Stomach (tissue), 9 donors: ENCODE results near the gene UBTD1. TPM values are rescaled to one million over a fixed set of nuclear protein-coding genes. Genes with fewer than 3 reads are reported as not detected.
"Not testable (repeated sequence)": the region's sequence is repeated elsewhere in the genome, so short reads cannot be mapped to it uniquely, and the experiment has no call there.

Experiments used
- DNase-seq, 2 donors: peaks; one replicate each; pipeline versions ENCODE4 v3.0.0 to v3.0.0-alpha.2; 2013 to 2019
- H3K27ac ChIP-seq, 5 donors: fragments of 200-600 bp in 4 of 5; sonication (generic) in 4 of 5; one replicate each; pipeline ENCODE4 v1.5.1; 2013 to 2019; ENCODE audit warnings: mild to moderate bottlenecking in 1 of 5, moderate library complexity in 1 of 5
- H3K27me3 ChIP-seq, 3 donors: fragments of 200-600 bp; sonication (generic); one replicate each; pipeline ENCODE4 v1.5.1; 2017 to 2019; ENCODE audit warnings: mixed run types in 1 of 3
- H3K36me3 ChIP-seq, 4 donors: fragments of 200-600 bp; sonication (generic); 1 replicate in 3 of 4; 2 replicates in 1 of 4; pipeline ENCODE4 v1.5.1; 2016 to 2019
- H3K4me1 ChIP-seq, 4 donors: fragments of 200-600 bp; sonication (generic); one replicate each; pipeline ENCODE4 v1.5.1; 2016 to 2019
- H3K4me3 ChIP-seq, 4 donors: fragments of 200-600 bp; sonication (generic) in 3 of 4; one replicate each; pipeline ENCODE4 v1.5.1; 2016 to 2019; ENCODE audit warnings: mild to moderate bottlenecking in 1 of 4
- H3K9me3 ChIP-seq, 4 donors: fragments of 200-600 bp; sonication (generic); one replicate each; pipeline ENCODE4 v1.5.1; 2016 to 2019
- EP300 ChIP-seq: sonication (generic); formaldehyde crosslinking; IDR thresholded peaks from one replicate; pipeline ENCODE4 v1.6.1; 2017; ENCODE audit warnings: antibody characterized with exemption
- POLR2A ChIP-seq, 4 donors: fragments of 450-650 bp; IDR thresholded peaks; one replicate each; pipeline ENCODE4 v1.6.1; 2016; ENCODE audit warnings: antibody characterized with exemption in 4 of 4, control low read depth in 2 of 4, mild to moderate bottlenecking in 1 of 4, moderate library complexity in 1 of 4
- POLR2AphosphoS5 ChIP-seq, 3 donors: sonication (generic); formaldehyde crosslinking; IDR thresholded peaks; one replicate each; pipeline ENCODE4 v1.6.1; 2016; ENCODE audit warnings: antibody characterized with exemption in 3 of 3
- WGBS, 5 donors: extraction: QIAGEN DNeasy Blood & Tissue Kit in 3 of 5; methylation state at CpG; one replicate each; pipeline versions ENCODE4 v1.1.5 to v1.1.7; 2013 to 2018; 5-methylcytosine and 5-hydroxymethylcytosine counted together
- intact Hi-C: fragments of 100-400 bp; cut with DNase I; formaldehyde crosslinking; loops from one replicate; pipeline ENCODE4 v1.15.1; 2023; ENCODE audit warnings: low total_unique reads
- polyA plus RNA-seq, 3 donors: library from polyadenylated mRNA; stranded (reverse); fragments of 200-250 nt; gene quantifications; one replicate each; pipeline ENCODE4 v1.2.3, GENCODE V29; 2013
- total RNA-seq, 5 donors: library from RNA; depleted of rRNA; stranded (reverse); fragments of >200 nt; gene quantifications; one replicate each; pipeline versions ENCODE4 v1.1.0 to v1.2.3, GENCODE V29; 2014 to 2016
- TF ChIP-seq, protein P1 (sequence below), 7 experiments: fragments of 450-650 bp in 4 of 7; fragments of 200-600 bp in 3 of 7; sonication (generic) in 3 of 7; IDR thresholded peaks; one replicate each; pipeline ENCODE4 v1.5.1; 2016 to 2019; ENCODE audit warnings: antibody characterized with exemption in 7 of 7, control low read depth in 2 of 7, mild to moderate bottlenecking in 1 of 7
- donor health status: healthy with polysubstance abuse.
- donor health status: Bipolar disorder and iron deficiency.
- donor health status: healthy.

UBTD1 gene
- total and polyA plus RNA-seq, 8 donors: 1.3 to 22.9 (median 8.1) TPM

DNA sequence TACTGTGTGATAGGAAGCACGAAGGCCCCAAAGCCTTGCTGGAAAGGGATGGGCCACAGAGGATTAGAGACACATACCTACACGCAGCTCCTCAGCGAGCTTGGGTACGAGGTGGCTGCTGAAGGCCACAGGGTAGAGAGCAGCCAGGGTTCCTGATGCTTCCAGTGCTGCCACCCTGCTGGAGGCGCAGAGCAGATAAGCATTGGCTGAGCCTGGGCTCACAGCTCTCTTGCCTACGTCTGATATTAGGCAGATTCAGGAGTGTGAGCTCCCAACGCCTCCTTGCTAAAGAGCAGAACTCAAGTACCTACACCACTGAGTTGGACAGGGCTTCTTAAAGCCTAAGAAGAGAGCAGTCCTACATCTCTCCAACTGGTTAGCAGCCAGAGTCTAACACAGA lies 32.7 kb upstream of the UBTD1 start:
- 85 to 96% (median 92%) methylated on average over 7 of the region's 7 CpGs for WGBS, 5 donors

DNA sequence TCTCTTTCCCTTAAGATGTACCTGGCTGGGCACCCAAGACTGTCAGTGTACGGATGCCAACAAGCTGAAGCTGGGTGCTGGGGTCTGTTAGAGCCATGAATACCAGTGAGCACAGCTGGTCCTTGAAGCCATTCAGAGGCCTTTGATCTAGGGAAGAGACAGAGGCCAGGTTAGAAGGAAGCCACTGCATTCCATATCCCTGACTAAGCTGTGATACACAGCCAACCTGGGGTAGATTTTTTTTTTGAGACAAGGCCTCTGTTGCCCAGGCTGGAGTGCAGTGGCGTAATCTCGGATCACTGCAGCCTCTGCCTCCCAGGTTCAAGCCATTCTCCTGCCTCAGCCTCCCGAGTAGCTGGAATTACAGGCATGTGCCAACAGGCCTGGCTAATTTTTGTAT lies 32.0 kb upstream of the UBTD1 start:
- intact Hi-C loops: loop anchor here (10.0 kb wide), 1 partner anchor 88 kb away; no protein-coding TSS in a partner anchor
- peaks cover 85 to 100% (median 100%) of the 10 kb centered on the region in 4 donors for H3K36me3 ChIP-seq
- DNase-seq: no peak
- 86 to 98% (median 94%) methylated on average over 4 of the region's 4 CpGs for WGBS, 5 donors
- TF ChIP-seq, protein P1, sequence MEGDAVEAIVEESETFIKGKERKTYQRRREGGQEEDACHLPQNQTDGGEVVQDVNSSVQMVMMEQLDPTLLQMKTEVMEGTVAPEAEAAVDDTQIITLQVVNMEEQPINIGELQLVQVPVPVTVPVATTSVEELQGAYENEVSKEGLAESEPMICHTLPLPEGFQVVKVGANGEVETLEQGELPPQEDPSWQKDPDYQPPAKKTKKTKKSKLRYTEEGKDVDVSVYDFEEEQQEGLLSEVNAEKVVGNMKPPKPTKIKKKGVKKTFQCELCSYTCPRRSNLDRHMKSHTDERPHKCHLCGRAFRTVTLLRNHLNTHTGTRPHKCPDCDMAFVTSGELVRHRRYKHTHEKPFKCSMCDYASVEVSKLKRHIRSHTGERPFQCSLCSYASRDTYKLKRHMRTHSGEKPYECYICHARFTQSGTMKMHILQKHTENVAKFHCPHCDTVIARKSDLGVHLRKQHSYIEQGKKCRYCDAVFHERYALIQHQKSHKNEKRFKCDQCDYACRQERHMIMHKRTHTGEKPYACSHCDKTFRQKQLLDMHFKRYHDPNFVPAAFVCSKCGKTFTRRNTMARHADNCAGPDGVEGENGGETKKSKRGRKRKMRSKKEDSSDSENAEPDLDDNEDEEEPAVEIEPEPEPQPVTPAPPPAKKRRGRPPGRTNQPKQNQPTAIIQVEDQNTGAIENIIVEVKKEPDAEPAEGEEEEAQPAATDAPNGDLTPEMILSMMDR (IDR thresholded peaks at IDR 0.05): no peak
- no peak for TF ChIP-seq EP300
- TF ChIP-seq POLR2A (IDR thresholded peaks at IDR 0.05): no peak
- TF ChIP-seq POLR2AphosphoS5 (IDR thresholded peaks at IDR 0.05): no peak
- H3K27me3 ChIP-seq: no peaks in the 10 kb centered on the region
- no peaks in the 10 kb centered on the region for H3K9me3 ChIP-seq
- no peak overlapping the region for H3K27ac ChIP-seq
- no peak overlapping the region for H3K4me3 ChIP-seq
- peaks cover 0 to 10% (median 6%) of the 10 kb centered on the region in 4 donors for H3K4me1 ChIP-seq

More for the DNA sequence above, 32.7 kb upstream of the UBTD1 start:
- Histone ChIP-seq H3K36me3 (peaks cover 91 to 100% (median 100%) of the 10 kb centered on the region in 4 donors), H3K4me1 (peaks cover 0 to 10% (median 6%) of the 10 kb centered on the region in 4 donors), H3K27me3 (no peaks in the 10 kb centered on the region), H3K9me3 (no peaks in the 10 kb centered on the region), H3K4me3 (no peak overlapping the region), H3K27ac (no peak overlapping the region)
- no peak for TF ChIP-seq EP300
- TF ChIP-seq, protein P1 (IDR thresholded peaks at IDR 0.05): no peak
- TF ChIP-seq POLR2AphosphoS5 (IDR thresholded peaks at IDR 0.05): no peak
- TF ChIP-seq POLR2A (IDR thresholded peaks at IDR 0.05): no peak
- no peak for DNase-seq
- intact Hi-C loops: loop anchor here (10.0 kb wide), 1 partner anchor 89 kb away; no protein-coding TSS in a partner anchor

DNA sequence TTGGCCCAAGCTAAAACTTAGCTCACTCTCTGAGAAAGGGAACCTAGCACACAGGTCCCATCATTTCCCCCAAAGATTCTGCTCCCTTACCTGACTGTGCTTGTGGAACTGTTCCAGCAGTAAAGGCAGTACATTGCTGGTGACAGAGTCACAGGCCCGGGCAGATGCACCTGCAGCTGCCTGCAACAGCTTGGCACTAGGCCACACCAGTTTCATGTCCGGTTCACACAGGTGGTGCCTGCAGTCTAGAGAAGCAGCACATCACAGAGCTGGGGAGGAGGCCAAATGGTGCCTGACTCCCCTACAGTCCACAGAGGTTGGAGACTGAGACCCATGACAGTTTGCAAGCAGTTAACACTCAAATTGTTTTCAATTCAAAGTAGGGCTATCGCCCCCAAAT lies 30.6 kb upstream of the UBTD1 start:
- Histone ChIP-seq H3K27me3 (no peaks in the 10 kb centered on the region), H3K27ac (no peak overlapping the region), H3K4me1 (peaks cover 0 to 10% (median 6%) of the 10 kb centered on the region in 4 donors), H3K4me3 (no peak overlapping the region), H3K36me3 (peaks cover 83 to 100% (median 99%) of the 10 kb centered on the region in 4 donors), H3K9me3 (no peaks in the 10 kb centered on the region)
- intact Hi-C loops: loop anchor here (10.0 kb wide), 1 partner anchor 87 kb away; no protein-coding TSS in a partner anchor
- peak in 1 of 2 donors; percentile 32 for DNase-seq
- WGBS, 5 donors: 62 to 72% (median 67%) methylated on average over 3 of the region's 3 CpGs
- no peak for TF ChIP-seq EP300
- TF ChIP-seq, protein P1 (IDR thresholded peaks at IDR 0.05): no peak
- no peak for TF ChIP-seq POLR2A (IDR thresholded peaks at IDR 0.05)
- TF ChIP-seq POLR2AphosphoS5 (IDR thresholded peaks at IDR 0.05): no peak

DNA sequence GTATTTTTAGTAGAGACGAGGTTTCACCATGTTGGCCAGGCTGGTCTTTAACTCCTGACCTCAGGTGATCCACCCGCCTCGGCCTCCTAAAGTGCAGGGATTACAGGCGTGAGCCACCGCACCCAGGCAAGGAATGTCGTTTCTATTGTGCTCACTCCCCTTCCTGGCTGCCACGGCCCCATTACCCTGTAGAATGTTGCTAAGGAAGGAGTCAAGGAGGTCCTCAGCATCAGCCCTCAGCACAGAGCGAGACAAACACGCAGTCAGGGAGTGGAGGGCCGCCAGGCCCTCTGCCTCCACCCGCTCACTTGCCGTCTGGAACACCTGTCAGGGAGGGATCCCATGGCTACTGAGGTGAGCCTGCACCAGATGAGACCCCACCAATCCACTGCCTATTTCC lies 29.9 kb upstream of the UBTD1 start:
- DNase-seq, H3K4me3 ChIP-seq, H3K4me1 ChIP-seq, H3K27ac ChIP-seq, H3K27me3 ChIP-seq, H3K9me3 ChIP-seq: not testable (repeated sequence)
- 74 to 93% (median 86%) methylated on average over 12 of the region's 12 CpGs for WGBS, 5 donors
- intact Hi-C loops: loop anchor here (10.0 kb wide), 1 partner anchor 86 kb away; no protein-coding TSS in a partner anchor
- H3K36me3 ChIP-seq: peaks cover 80 to 100% (median 99%) of the 10 kb centered on the region in 4 donors

DNA sequence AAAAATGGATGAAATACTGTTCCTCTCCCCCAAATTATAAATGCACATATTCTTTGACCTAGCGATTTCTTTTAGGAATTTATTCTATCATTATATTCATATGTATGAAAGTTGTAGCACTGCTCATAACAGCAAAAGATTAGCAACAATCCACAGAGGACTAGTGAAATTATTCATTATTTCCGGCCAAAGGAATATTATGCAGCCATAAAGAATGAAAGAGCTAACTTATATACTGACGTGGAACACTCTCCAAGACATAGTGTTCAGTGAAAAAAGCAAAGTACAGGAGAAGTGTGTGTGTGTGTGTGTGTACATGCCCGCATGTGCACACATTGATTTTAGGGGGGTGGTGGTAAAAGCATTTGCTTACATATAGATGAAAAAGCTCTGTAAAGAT lies 23.8 kb upstream of the UBTD1 start:
- DNase-seq: no peak
- Histone ChIP-seq H3K27me3 (no peaks in the 10 kb centered on the region), H3K4me3 (no peak overlapping the region), H3K27ac (no peak overlapping the region), H3K4me1 (no peaks in the 10 kb centered on the region), H3K36me3 (peaks cover 75 to 100% (median 98%) of the 10 kb centered on the region in 4 donors), H3K9me3 (no peaks in the 10 kb centered on the region)
- no peak for TF ChIP-seq EP300
- TF ChIP-seq, protein P1 (IDR thresholded peaks at IDR 0.05): no peak
- no peak for TF ChIP-seq POLR2AphosphoS5 (IDR thresholded peaks at IDR 0.05)
- no peak for TF ChIP-seq POLR2A (IDR thresholded peaks at IDR 0.05)
- intact Hi-C loops: no loop called here
- WGBS, 5 donors: 96 to 97% (median 96%) methylated on average over 4 of the region's 4 CpGs
